Measurements from ENCODE around the gene GMEB2.
A peak's percentile ranks its signal among the peaks of the same experiment; 100 is the strongest.

GMEB2 gene

DNA sequence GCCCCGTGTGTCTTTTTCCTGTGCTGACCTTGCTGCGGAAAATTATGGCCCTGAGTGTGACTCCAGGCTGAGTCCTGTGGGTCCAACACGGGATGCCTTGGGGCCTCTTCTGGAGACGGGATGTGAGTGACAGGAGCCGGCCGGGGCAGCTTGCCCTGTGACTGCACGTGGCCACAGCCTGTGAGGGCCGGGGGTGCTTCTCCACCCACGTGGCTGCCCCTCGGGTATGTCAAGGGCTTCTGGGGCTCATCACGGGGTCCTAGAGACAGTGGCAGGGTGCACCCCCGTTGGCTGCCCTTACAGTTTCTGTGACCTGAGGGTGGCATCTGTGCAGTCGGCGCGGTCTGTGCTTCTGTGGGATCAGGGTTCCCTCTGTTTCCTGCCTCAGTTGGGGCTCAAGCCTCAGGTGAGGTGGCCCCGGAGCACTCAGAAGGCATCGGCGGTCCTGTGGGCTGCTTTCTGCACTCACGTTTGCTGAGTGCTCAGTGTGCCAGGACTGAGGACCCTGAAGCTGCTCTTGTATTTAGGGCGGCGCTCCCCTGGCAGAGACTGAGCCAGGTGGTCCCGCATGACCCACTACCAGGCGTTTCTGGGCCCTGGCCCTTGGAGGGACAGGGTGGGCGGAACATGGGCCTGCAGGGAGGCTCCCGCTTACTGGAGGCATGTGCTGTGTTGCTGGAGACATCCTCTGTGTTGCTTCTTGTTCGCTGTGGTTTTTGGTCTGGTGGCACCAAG lies 36.6 kb upstream of the GMEB2 start:
- Histone ChIP-seq H3K36me3 (replicated peaks in 1 of 2; ENCODE audit: control insufficient read depth in 2 of 2, insufficient read depth in 2 of 2, low read length in 2 of 2) (peaks cover 19 to 84% of the 10 kb centered on the region in 2 donors), H2AK5ac (ENCODE audit: low read depth, low read length) (no peak overlapping the region)
- WGBS, 2 donors (ENCODE audit: extremely low coverage in 2 of 2, insufficient read length in 2 of 2, insufficient replicate concordance in 1 of 2), result no CpG with 5 or more reads among the region's 26 CpGs

DNA sequence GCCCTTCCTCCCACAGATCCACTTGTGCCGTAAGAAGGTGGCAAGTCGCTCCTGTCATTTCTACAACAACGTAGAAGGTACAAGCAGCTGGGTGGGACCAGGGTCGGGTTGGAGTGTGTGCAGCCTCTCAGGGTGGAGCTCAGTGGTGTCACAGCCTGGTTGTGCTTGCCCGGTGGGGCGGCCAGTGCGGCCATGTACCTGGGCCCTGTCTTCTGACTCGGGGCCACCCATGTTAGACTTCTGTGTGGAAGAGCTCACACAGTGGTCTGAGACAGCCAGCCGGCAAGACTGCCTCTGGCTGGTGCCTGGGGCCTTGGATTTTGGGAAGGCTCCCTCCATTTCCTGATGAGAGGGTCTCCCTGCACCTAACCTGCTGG lies 35.9 kb upstream of the GMEB2 start:
- Histone ChIP-seq H2AFZ (ENCODE audit: low read length) (no peak overlapping the region), H4K91ac (ENCODE audit: low read depth, low read length, poor library complexity) (no peak overlapping the region), H3K4me1 (ENCODE audit: control insufficient read depth in 2 of 2, insufficient read depth in 1 of 2, low read depth in 1 of 2, low read length in 2 of 2) (peaks cover 6 to 17% of the 10 kb centered on the region in 2 donors), H3K23ac (ENCODE audit: low read depth, low read length, poor library complexity) (no peak overlapping the region), H3K36me3 (replicated peaks in 1 of 2; ENCODE audit: control insufficient read depth in 2 of 2, insufficient read depth in 2 of 2, low read length in 2 of 2) (peaks cover 19 to 77% of the 10 kb centered on the region in 2 donors), H3K27ac (replicated peaks; ENCODE audit: low read length) (no peak overlapping the region), H3K9ac (ENCODE audit: low read depth, low read length, poor library complexity) (no peak overlapping the region), H2BK15ac (ENCODE audit: low read length) (no peak overlapping the region), H3K4me2 (ENCODE audit: insufficient read depth, low read length, poor library complexity, severe bottlenecking) (no peak overlapping the region), H3K27me3 (ENCODE audit: control insufficient read depth in 3 of 3, insufficient read depth in 3 of 3, low read depth in 1 of 3, low read length in 3 of 3) (no peaks in the 10 kb centered on the region), H3K4me3 (ENCODE audit: low read length in 2 of 2) (no peak overlapping the region), H3K14ac (ENCODE audit: low read length) (no peak overlapping the region), H2BK12ac (ENCODE audit: low read length) (no peak overlapping the region), H3K4ac (ENCODE audit: low read length) (no peak overlapping the region), H3K9me3 (replicated peaks in 1 of 2; ENCODE audit: control insufficient read depth in 2 of 2, insufficient read depth in 1 of 2, low read depth in 1 of 2, low read length in 2 of 2) (peaks cover 0 to 1% of the 10 kb centered on the region in 2 donors), H4K8ac (ENCODE audit: low read depth, low read length) (peak overlapping the region; percentile 17), H3K79me1 (ENCODE audit: low read depth, low read length) (peaks cover 8% of the 10 kb centered on the region), H2AK5ac (ENCODE audit: low read depth, low read length) (no peak overlapping the region), H2BK120ac (ENCODE audit: low read depth, low read length) (no peak overlapping the region), H2BK5ac (ENCODE audit: low read length) (no peak overlapping the region), H3K18ac (ENCODE audit: low read length) (no peak overlapping the region)
- DNase-seq (ENCODE audit: low spot score), result no peak
- no CpG with 5 or more reads among the region's 9 CpGs for WGBS, 2 donors (ENCODE audit: extremely low coverage in 2 of 2, insufficient read length in 2 of 2, insufficient replicate concordance in 1 of 2)

More for the DNA sequence above, 36.6 kb upstream of the GMEB2 start:
- Histone ChIP-seq H2BK5ac (ENCODE audit: low read length) (no peak overlapping the region), H3K4me3 (ENCODE audit: low read length in 2 of 2) (no peak overlapping the region), H3K4me1 (ENCODE audit: control insufficient read depth in 2 of 2, insufficient read depth in 1 of 2, low read depth in 1 of 2, low read length in 2 of 2) (peaks cover 6 to 17% of the 10 kb centered on the region in 2 donors), H3K4ac (ENCODE audit: low read length) (no peak overlapping the region), H3K18ac (ENCODE audit: low read length) (no peak overlapping the region), H2AFZ (ENCODE audit: low read length) (no peak overlapping the region), H3K27ac (replicated peaks; ENCODE audit: low read length) (no peak overlapping the region), H4K91ac (ENCODE audit: low read depth, low read length, poor library complexity) (no peak overlapping the region), H3K14ac (ENCODE audit: low read length) (no peak overlapping the region), H3K27me3 (ENCODE audit: control insufficient read depth in 3 of 3, insufficient read depth in 3 of 3, low read depth in 1 of 3, low read length in 3 of 3) (no peaks in the 10 kb centered on the region), H2BK15ac (ENCODE audit: low read length) (no peak overlapping the region), H2BK12ac (ENCODE audit: low read length) (no peak overlapping the region), H3K9me3 (replicated peaks in 1 of 2; ENCODE audit: control insufficient read depth in 2 of 2, insufficient read depth in 1 of 2, low read depth in 1 of 2, low read length in 2 of 2) (peaks cover 0 to 1% of the 10 kb centered on the region in 2 donors), H2BK120ac (ENCODE audit: low read depth, low read length) (no peak overlapping the region), H3K79me1 (ENCODE audit: low read depth, low read length) (peaks cover 8% of the 10 kb centered on the region), H3K4me2 (ENCODE audit: insufficient read depth, low read length, poor library complexity, severe bottlenecking) (no peak overlapping the region), H3K23ac (ENCODE audit: low read depth, low read length, poor library complexity) (no peak overlapping the region), H3K9ac (ENCODE audit: low read depth, low read length, poor library complexity) (no peak overlapping the region), H4K8ac (ENCODE audit: low read depth, low read length) (no peak overlapping the region)
- DNase-seq (ENCODE audit: low spot score), result no peak

DNA sequence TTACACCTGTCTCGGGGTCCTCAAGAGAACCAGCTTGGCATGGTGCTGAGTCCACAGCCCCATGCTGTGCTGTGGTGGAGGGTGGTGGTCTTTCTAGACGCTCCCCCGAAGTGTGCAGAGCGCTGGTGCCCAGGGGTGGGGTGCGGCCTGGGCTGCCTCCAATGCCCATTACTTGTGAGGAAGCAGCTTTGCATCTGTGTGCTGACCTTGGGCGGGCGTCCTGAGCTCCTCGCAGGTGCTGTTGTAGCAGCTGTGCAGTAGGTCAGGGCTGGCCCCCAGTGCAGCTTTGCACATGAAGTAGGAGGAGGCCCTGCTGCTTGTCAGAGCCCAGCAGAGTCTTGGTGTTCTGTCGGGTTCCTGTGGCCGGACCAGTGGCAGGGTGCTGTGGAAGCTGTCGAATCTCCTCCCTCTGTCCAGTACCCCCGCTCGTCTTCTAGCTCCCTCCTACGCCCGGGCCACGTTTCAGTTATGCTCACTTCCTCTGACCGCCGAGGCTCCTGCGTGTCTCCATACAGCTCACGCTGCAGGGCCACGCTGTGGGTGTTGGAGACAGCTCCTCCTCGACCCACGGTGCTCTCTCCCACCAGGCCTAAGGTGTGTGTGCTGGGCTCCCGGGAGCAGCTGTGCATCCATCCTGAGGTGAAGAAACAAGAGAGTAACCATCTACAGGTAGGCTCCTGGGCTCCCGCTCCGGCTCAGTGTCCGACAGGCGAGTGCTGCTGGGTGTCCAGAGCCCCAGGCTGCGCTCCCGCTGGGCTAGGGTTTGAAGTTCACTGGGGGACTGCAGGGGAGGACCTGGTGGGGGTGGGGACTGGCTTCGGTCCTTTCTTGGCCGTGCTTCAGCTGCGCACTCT lies 35.3 kb upstream of the GMEB2 start:
- no CpG with 5 or more reads among the region's 33 CpGs for whole genome bisulfite sequencing, 2 donors (ENCODE audit: extremely low coverage in 2 of 2, insufficient read length in 2 of 2, insufficient replicate concordance in 1 of 2)
- H3K23ac ChIP-seq (ENCODE audit: low read depth, low read length, poor library complexity), result no peak overlapping the region
- H3K18ac ChIP-seq (ENCODE audit: low read length), result no peak overlapping the region
- no peak overlapping the region for H4K8ac ChIP-seq (ENCODE audit: low read depth, low read length)
- H3K9me3 ChIP-seq (replicated peaks in 1 of 2; ENCODE audit: control insufficient read depth in 2 of 2, insufficient read depth in 1 of 2, low read depth in 1 of 2, low read length in 2 of 2), result peaks cover 0 to 1% of the 10 kb centered on the region in 2 donors
- H3K14ac ChIP-seq (ENCODE audit: low read length), result no peak overlapping the region
- no peak overlapping the region for H2BK120ac ChIP-seq (ENCODE audit: low read depth, low read length)
- H3K36me3 ChIP-seq (replicated peaks in 1 of 2; ENCODE audit: control insufficient read depth in 2 of 2, insufficient read depth in 2 of 2, low read length in 2 of 2), result peaks cover 17 to 71% of the 10 kb centered on the region in 2 donors
- H3K27ac ChIP-seq (replicated peaks; ENCODE audit: low read length), result no peak overlapping the region
- peaks cover 12 to 17% of the 10 kb centered on the region in 2 donors for H3K4me1 ChIP-seq (ENCODE audit: control insufficient read depth in 2 of 2, insufficient read depth in 1 of 2, low read depth in 1 of 2, low read length in 2 of 2)
- H2BK5ac ChIP-seq (ENCODE audit: low read length), result peak overlapping the region; percentile 82
- H3K9ac ChIP-seq (ENCODE audit: low read depth, low read length, poor library complexity), result no peak overlapping the region
- H3K27me3 ChIP-seq (ENCODE audit: control insufficient read depth in 3 of 3, insufficient read depth in 3 of 3, low read depth in 1 of 3, low read length in 3 of 3), result no peaks in the 10 kb centered on the region
- no peak overlapping the region for H2AFZ ChIP-seq (ENCODE audit: low read length)
- no peak overlapping the region for H3K4me2 ChIP-seq (ENCODE audit: insufficient read depth, low read length, poor library complexity, severe bottlenecking)
- no peak overlapping the region for H2AK5ac ChIP-seq (ENCODE audit: low read depth, low read length)
- no peak for DNase-seq (ENCODE audit: low spot score)
- H3K4me3 ChIP-seq (ENCODE audit: low read length in 2 of 2), result no peak overlapping the region
- no peak overlapping the region for H3K4ac ChIP-seq (ENCODE audit: low read length)
- H2BK12ac ChIP-seq (ENCODE audit: low read length), result no peak overlapping the region
- no peak overlapping the region for H4K91ac ChIP-seq (ENCODE audit: low read depth, low read length, poor library complexity)
- H3K79me1 ChIP-seq (ENCODE audit: low read depth, low read length), result peaks cover 8% of the 10 kb centered on the region
- no peak overlapping the region for H2BK15ac ChIP-seq (ENCODE audit: low read length)

DNA sequence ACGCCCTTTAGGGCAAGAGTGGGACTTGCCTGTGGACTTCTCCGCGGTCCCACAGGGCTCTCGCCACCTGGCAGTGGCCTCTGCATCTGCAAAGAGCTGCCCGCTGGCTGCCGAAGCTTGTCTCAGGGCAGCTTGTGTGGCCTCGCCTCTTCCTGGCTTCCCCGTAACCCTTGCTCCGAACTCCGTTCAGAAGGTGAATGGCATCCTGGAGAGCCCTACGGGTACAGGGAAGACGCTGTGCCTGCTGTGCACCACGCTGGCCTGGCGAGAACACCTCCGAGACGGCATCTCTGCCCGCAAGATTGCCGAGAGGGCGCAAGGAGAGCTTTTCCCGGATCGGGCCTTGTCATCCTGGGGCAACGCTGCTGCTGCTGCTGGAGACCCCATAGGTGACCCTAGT lies 34.2 kb upstream of the GMEB2 start:
- WGBS, 2 donors (ENCODE audit: extremely low coverage in 2 of 2, insufficient read length in 2 of 2, insufficient replicate concordance in 1 of 2), result no CpG with 5 or more reads among the region's 22 CpGs
- no peak for DNase-seq (ENCODE audit: low spot score)
- Histone ChIP-seq H3K23ac (ENCODE audit: low read depth, low read length, poor library complexity) (no peak overlapping the region), H2BK15ac (ENCODE audit: low read length) (no peak overlapping the region), H4K8ac (ENCODE audit: low read depth, low read length) (no peak overlapping the region), H2AK5ac (ENCODE audit: low read depth, low read length) (peak overlapping the region; percentile 21), H3K79me1 (ENCODE audit: low read depth, low read length) (peaks cover 8% of the 10 kb centered on the region), H3K27me3 (ENCODE audit: control insufficient read depth in 3 of 3, insufficient read depth in 3 of 3, low read depth in 1 of 3, low read length in 3 of 3) (no peaks in the 10 kb centered on the region), H4K91ac (ENCODE audit: low read depth, low read length, poor library complexity) (no peak overlapping the region), H2BK5ac (ENCODE audit: low read length) (no peak overlapping the region), H3K9me3 (replicated peaks in 1 of 2; ENCODE audit: control insufficient read depth in 2 of 2, insufficient read depth in 1 of 2, low read depth in 1 of 2, low read length in 2 of 2) (peaks cover 0 to under 1% of the 10 kb centered on the region in 2 donors), H3K4ac (ENCODE audit: low read length) (no peak overlapping the region), H2BK120ac (ENCODE audit: low read depth, low read length) (no peak overlapping the region), H2AFZ (ENCODE audit: low read length) (no peak overlapping the region), H2BK12ac (ENCODE audit: low read length) (no peak overlapping the region), H3K14ac (ENCODE audit: low read length) (no peak overlapping the region), H3K9ac (ENCODE audit: low read depth, low read length, poor library complexity) (peak overlapping the region; percentile 60), H3K4me1 (ENCODE audit: control insufficient read depth in 2 of 2, insufficient read depth in 1 of 2, low read depth in 1 of 2, low read length in 2 of 2) (peaks cover 14 to 17% of the 10 kb centered on the region in 2 donors), H3K4me2 (ENCODE audit: insufficient read depth, low read length, poor library complexity, severe bottlenecking) (no peak overlapping the region), H3K18ac (ENCODE audit: low read length) (no peak overlapping the region), H3K4me3 (ENCODE audit: low read length in 2 of 2) (no peak overlapping the region), H3K36me3 (replicated peaks in 1 of 2; ENCODE audit: control insufficient read depth in 2 of 2, insufficient read depth in 2 of 2, low read length in 2 of 2) (peaks cover 15 to 64% of the 10 kb centered on the region in 2 donors), H3K27ac (replicated peaks; ENCODE audit: low read length) (no peak overlapping the region)

All from neuronal stem cell (in vitro differentiated cells).